Activated CD8-positive, alpha-beta T cell treated with anti-CD3 and anti-CD28 coated beads, Interleukin-2, amount 10 ng/mL, durations not matched to agents 7 days and 5 days (primary cell): ENCODE results near the gene GALNT10. TPM values are rescaled to one million over a fixed set of nuclear protein-coding genes. Genes with fewer than 3 reads are reported as not detected.

ENCODE experiments used
- ATAC-seq: fragments of 150-1000 bp; cut with Tn5 transposase; one replicate; pipeline ENCODE4 v1.10.0; 2021; ENCODE audit warnings: moderate library complexity
- CTCF ChIA-PET: fragments of 350-600 bp; sonication (Branson Sonifier 250); formaldehyde crosslinking; loops from one replicate; lab custom pipeline; 2021; ENCODE audit warnings: antibody characterized with exemption; lab: Charles Lee
- POLR2A ChIA-PET: fragments of 350-600 bp; sonication (Branson Sonifier 250); formaldehyde crosslinking; loops from one replicate; lab custom pipeline; 2021; ENCODE audit warnings: antibody characterized with exemption; lab: Charles Lee
- DNase-seq: peaks from one replicate; pipeline ENCODE4 v3.0.0-alpha.2; 2020
- H3K27ac Mint-ChIP-seq: one replicate; pipeline ENCODE4 v1.8.0; 2021; ENCODE audit warnings: mild to moderate bottlenecking, mixed read lengths
- H3K27me3 Mint-ChIP-seq: one replicate; pipeline ENCODE4 v1.8.0; 2021; ENCODE audit warnings: low read depth, mixed read lengths
- H3K36me3 Mint-ChIP-seq: one replicate; pipeline ENCODE4 v1.8.0; 2021; ENCODE audit warnings: low read depth, mixed read lengths
- H3K4me1 Mint-ChIP-seq: one replicate; pipeline ENCODE4 v1.8.0; 2021; ENCODE audit warnings: low read depth, mixed read lengths
- H3K4me3 Mint-ChIP-seq: one replicate; pipeline ENCODE4 v1.8.0; 2021; ENCODE audit warnings: mild to moderate bottlenecking, mixed read lengths
- H3K9me3 Mint-ChIP-seq: one replicate; pipeline ENCODE4 v1.8.0; 2022; ENCODE audit warnings: mixed read lengths; ENCODE audit not compliant: insufficient read depth
- total RNA-seq, 2 experiments: library from RNA; stranded (reverse); gene quantifications; one replicate each; pipeline ENCODE4 v1.2.3, GENCODE V29; 2021

Gene GALNT10
- total RNA-seq, 2 experiments from 2014 or later: 21.6 to 23.7 TPM

DNA sequence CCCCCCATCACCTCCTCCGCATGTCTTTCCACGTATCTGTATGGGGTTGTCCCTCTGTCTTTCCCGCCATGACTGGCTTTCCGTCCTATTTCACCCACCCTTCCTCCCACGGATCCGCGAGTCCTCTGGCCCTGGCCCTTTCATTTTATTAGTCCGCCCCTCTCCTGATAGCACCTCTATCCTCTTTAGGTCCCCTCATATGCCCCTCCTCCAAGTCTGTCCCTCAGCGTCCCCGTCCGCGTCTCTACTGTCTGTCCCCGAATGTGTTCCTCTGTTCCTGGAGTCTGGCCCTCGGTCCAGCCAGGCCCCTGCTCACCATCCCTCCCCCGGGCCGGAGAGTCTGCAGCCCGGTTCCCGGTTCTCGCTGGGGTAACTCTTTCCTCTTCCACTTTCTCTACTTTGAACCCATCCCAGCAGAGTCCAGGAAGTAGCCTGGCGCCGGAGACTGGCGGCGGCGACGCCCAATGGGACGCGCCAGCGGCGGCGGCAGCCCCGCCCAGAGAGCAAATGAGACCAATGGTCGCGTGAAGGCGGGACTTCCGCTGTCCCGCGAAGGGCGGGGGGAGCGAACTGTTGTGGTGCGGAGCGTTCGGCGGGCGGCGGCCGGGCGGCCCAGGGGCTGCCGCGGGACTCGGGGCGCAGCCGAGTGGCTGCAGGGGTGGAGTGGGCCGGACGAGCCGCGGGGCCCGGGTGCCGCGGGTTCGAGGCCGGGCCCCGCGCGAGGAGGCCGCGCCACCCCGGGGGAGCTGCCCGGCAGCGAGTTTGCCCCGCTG, 255.1 kb downstream of the GALNT10 start, which contains the start of gene SAP30L:
SAP30L (plus strand) TSS at position 576 of the 773 bp plus-strand sequence. CDS start 608 bp downstream, outside the sequence.
- POLR2A ChIA-PET: no interaction called here
- DNase-seq (peak; percentile 94), ATAC-seq (peak; percentile 94)
- no peaks in the 10 kb centered on the region for H3K27me3 Mint-ChIP-seq
- peaks cover 42% of the 10 kb centered on the region for H3K36me3 Mint-ChIP-seq
- CTCF ChIA-PET: no interaction called here
- H3K4me3 Mint-ChIP-seq: peak within 1 kb of the TSS; percentile 98
- peak within 1 kb of the TSS; percentile 93 for H3K27ac Mint-ChIP-seq
- peaks cover 43% of the 10 kb centered on the region for H3K4me1 Mint-ChIP-seq
- no peaks in the 10 kb centered on the region for H3K9me3 Mint-ChIP-seq

DNA sequence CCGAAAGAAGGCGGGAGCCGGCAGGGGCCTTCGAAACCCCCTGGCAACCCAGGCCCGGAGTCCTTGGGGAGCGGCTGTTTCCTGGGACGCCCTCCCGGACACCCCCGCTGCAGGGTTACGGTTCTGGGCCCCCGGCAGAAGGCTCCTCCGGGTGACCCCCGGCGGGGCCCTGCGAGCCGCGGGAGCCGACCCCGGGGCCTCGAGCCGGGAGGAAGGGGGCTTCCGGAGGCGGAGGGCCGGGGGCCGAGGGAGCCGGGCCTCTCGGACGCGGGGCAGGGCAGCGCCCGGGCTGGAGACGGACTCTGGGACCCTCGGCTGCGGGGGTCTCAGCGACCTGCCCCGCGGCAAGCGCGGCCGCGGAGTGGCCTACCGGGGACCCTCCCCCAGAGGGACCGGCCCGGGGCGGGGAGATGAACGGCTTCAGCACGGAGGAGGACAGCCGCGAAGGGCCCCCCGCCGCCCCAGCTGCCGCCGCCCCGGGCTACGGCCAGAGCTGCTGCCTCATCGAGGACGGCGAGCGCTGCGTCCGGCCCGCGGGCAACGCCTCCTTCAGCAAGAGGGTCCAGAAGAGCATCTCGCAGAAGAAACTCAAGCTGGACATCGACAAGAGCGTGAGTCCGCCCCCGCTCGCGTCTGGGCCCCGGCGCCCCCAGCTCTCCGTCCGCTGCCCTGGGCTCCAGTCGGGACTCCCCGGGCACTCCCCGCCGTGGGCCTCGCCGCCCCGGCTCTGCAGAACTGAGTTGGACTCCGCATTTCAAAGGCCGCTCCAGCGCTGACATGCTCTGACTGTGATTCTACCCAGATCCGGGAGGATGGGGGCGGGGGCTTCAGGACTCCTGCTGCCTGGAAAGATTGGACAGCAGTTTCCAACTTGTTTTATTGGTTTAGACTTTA, 255.9 kb downstream of the GALNT10 start:
- ChIA-PET CTCF (no interaction called here), POLR2A (no interaction called here)
- peak overlapping the region; percentile 87 for H3K4me3 Mint-ChIP-seq
- H3K9me3 Mint-ChIP-seq: no peaks in the 10 kb centered on the region
- DNase-seq (peak; percentile 40), ATAC-seq (peak; percentile 18)
- peaks cover 44% of the 10 kb centered on the region for H3K4me1 Mint-ChIP-seq
- H3K27me3 Mint-ChIP-seq: no peaks in the 10 kb centered on the region
- peak overlapping the region; percentile 71 for H3K27ac Mint-ChIP-seq
- peaks cover 42% of the 10 kb centered on the region for H3K36me3 Mint-ChIP-seq

GRCh38 chr5:154447089-154447725, 256.7 kb downstream of the GALNT10 start:
- CTCF ChIA-PET: no interaction called here
- Mint-ChIP-seq H3K27me3 (no peaks in the 10 kb centered on the region), H3K27ac (peak overlapping the region; percentile 77), H3K36me3 (peaks cover 39% of the 10 kb centered on the region), H3K4me1 (peaks cover 42% of the 10 kb centered on the region), H3K4me3 (peak overlapping the region; percentile 87), H3K9me3 (no peaks in the 10 kb centered on the region)
- POLR2A ChIA-PET: interaction anchor here (1.6 kb wide), 1 partner anchor 10 kb away, joined by 6 read pairs; no protein-coding TSS in a partner anchor
- ATAC-seq: no peak
- DNase-seq: no peak

- no peak overlapping the region for H3K27ac Mint-ChIP-seq
- H3K4me1 Mint-ChIP-seq: peaks cover 34% of the 10 kb centered on the region
- ChIA-PET POLR2A (no interaction called here), CTCF (interaction anchor here (0.9 to 3.4 kb wide), 7 partner anchors 13 to 377 kb away, joined by 3 to 19 read pairs (median 4); no protein-coding TSS in a partner anchor)
- ATAC-seq: no peak
- no peaks in the 10 kb centered on the region for H3K9me3 Mint-ChIP-seq
- H3K36me3 Mint-ChIP-seq: peaks cover 51% of the 10 kb centered on the region
- DNase-seq: no peak
- no peak overlapping the region for H3K4me3 Mint-ChIP-seq
- no peaks in the 10 kb centered on the region for H3K27me3 Mint-ChIP-seq
Measured at GRCh38 chr5:154449786-154450185, 259.3 kb downstream of the GALNT10 start.

GRCh38 chr5:154451957-154452356, 261.4 kb downstream of the GALNT10 start:
- Mint-ChIP-seq H3K4me3 (no peak overlapping the region), H3K4me1 (peaks cover 31% of the 10 kb centered on the region), H3K27me3 (no peaks in the 10 kb centered on the region), H3K27ac (no peak overlapping the region), H3K36me3 (peaks cover 58% of the 10 kb centered on the region), H3K9me3 (no peaks in the 10 kb centered on the region)
- DNase-seq (no peak), ATAC-seq (no peak)
- POLR2A ChIA-PET: no interaction called here
- CTCF ChIA-PET: no interaction called here

GRCh38 chr5:154455585-154455984, 265.1 kb downstream of the GALNT10 start:
- no peak overlapping the region for H3K4me3 Mint-ChIP-seq
- H3K27ac Mint-ChIP-seq: no peak overlapping the region
- DNase-seq: no peak
- ChIA-PET POLR2A (no interaction called here), CTCF (no interaction called here)
- H3K9me3 Mint-ChIP-seq: no peaks in the 10 kb centered on the region
- ATAC-seq: no peak
- peaks cover 1% of the 10 kb centered on the region for H3K4me1 Mint-ChIP-seq
- peaks cover 56% of the 10 kb centered on the region for H3K36me3 Mint-ChIP-seq
- H3K27me3 Mint-ChIP-seq: no peaks in the 10 kb centered on the region

DNA sequence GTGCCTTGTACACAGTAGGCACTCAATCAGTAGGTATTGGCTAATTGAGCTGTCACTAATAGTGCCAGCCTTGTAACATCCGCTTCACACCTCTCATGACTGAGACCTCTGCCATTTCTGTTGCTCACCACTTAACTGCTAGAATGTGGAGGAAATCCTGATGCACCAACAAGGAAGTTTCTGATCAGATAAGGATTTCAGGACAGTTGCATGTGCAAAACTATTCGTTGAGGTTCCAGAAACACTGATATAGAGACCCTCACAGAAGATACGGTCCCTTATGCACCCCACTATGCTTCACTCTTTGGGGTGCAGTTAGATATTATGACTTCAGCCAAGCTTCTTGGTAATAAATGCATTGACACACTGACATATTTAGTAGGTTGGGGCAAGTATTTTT, 266.0 kb downstream of the GALNT10 start:
- no peak for DNase-seq
- H3K36me3 Mint-ChIP-seq: peaks cover 46% of the 10 kb centered on the region
- CTCF ChIA-PET: interaction anchor here (1.4 to 2.3 kb wide), 2 partner anchors 10 to 12 kb away, joined by 4 to 12 read pairs; no protein-coding TSS in a partner anchor
- POLR2A ChIA-PET: interaction anchor here (1.4 kb wide), 1 partner anchor 9 kb away, joined by 6 read pairs; no protein-coding TSS in a partner anchor
- H3K27ac Mint-ChIP-seq: no peak overlapping the region
- no peaks in the 10 kb centered on the region for H3K9me3 Mint-ChIP-seq
- no peak for ATAC-seq
- H3K27me3 Mint-ChIP-seq: no peaks in the 10 kb centered on the region
- H3K4me1 Mint-ChIP-seq: no peaks in the 10 kb centered on the region
- no peak overlapping the region for H3K4me3 Mint-ChIP-seq

DNA sequence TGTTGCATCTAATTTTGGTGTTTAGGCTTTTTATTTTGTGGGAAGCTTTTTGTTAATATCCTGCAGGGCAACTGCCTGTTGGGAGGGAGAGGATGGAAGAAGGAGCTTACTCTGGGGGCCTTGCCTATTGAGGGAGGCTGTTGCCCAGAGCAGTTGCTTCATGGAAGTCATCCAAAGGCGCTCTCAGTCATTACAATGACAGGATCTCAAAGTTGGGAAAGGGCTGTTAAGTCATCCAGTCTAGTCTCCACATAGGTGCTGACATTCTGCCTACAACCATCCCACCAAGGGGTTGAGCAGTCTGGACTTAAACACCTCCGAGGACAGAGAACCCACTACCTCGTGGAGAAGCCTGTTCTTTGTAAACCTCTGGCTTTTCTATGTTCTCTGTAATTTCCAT, 268.5 kb downstream of the GALNT10 start:
- H3K36me3 Mint-ChIP-seq: peaks cover 30% of the 10 kb centered on the region
- no peaks in the 10 kb centered on the region for H3K9me3 Mint-ChIP-seq
- ChIA-PET POLR2A (no interaction called here), CTCF (no interaction called here)
- DNase-seq (no peak), ATAC-seq (no peak)
- no peaks in the 10 kb centered on the region for H3K27me3 Mint-ChIP-seq
- H3K4me1 Mint-ChIP-seq: no peaks in the 10 kb centered on the region
- H3K4me3 Mint-ChIP-seq: no peak overlapping the region
- no peak overlapping the region for H3K27ac Mint-ChIP-seq

DNA sequence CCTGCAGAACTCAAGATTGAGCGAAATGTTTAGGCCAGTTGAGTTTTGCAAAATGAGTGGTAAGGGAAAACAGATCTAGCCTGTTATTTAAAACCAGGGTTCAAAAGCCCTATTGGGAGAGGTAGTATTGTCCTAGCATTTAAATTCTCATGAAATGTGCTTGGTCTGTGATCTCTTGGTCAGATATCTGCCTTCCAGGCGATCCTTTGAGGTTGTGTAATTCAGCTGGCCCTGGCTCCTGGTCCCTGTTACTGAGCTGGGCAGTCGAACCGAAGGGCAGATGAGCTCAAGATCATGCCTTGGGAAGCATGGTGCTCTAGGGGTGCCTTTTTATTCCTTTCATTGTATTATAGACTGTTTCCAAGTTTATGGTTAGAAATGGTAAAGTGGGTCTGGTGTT, 269.6 kb downstream of the GALNT10 start:
- Mint-ChIP-seq H3K36me3 (peaks cover 24% of the 10 kb centered on the region), H3K9me3 (no peaks in the 10 kb centered on the region), H3K4me1 (no peaks in the 10 kb centered on the region), H3K27ac (no peak overlapping the region), H3K27me3 (no peaks in the 10 kb centered on the region), H3K4me3 (no peak overlapping the region)
- no peak for ATAC-seq
- DNase-seq: no peak
- ChIA-PET POLR2A (no interaction called here), CTCF (interaction anchor here (1.2 kb wide), 1 partner anchor 388 kb away, joined by 3 read pairs; no protein-coding TSS in a partner anchor)

DNA sequence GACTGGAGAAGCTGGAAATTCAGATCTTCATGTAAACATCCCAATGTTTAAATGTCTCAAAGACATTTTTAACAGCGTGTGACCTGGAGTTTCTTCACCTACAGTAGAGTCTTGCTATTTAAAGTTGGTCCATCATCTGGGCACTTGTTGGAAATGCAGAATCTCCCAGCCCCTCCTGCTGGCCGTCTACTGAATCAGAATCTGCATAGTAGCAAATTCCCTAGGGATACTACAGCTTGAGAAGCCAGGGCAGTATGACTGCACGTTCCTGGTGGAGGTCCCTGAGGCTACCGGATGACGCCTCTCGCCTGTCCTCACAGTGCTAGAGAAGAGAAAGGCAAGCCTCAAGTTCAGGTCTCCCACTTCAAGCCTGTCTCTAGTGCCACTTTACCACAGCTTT, 271.0 kb downstream of the GALNT10 start:
- ChIA-PET CTCF (interaction anchor here (1.4 to 2.1 kb wide), 2 partner anchors 39 to 389 kb away, joined by 4 to 5 read pairs; no protein-coding TSS in a partner anchor), POLR2A (interaction anchor here (0.8 kb wide), 1 partner anchor 429 kb away, joined by 3 read pairs; no protein-coding TSS in a partner anchor)

GRCh38 chr5:154464438-154464837, 273.9 kb downstream of the GALNT10 start:
- Mint-ChIP-seq H3K27ac (no peak overlapping the region), H3K9me3 (no peaks in the 10 kb centered on the region), H3K4me3 (no peak overlapping the region), H3K4me1 (no peaks in the 10 kb centered on the region), H3K27me3 (peaks cover 10% of the 10 kb centered on the region), H3K36me3 (no peaks in the 10 kb centered on the region)
- DNase-seq (no peak), ATAC-seq (no peak)
- POLR2A ChIA-PET: no interaction called here
- CTCF ChIA-PET: interaction anchor here (1.8 kb wide), 1 partner anchor 175 kb away, joined by 4 read pairs; no protein-coding TSS in a partner anchor

More for the DNA sequence above, 271.0 kb downstream of the GALNT10 start:
- Mint-ChIP-seq H3K4me1 (no peaks in the 10 kb centered on the region), H3K9me3 (no peaks in the 10 kb centered on the region), H3K27me3 (peaks cover 5% of the 10 kb centered on the region), H3K36me3 (peaks cover 13% of the 10 kb centered on the region), H3K27ac (no peak overlapping the region), H3K4me3 (no peak overlapping the region)
- ATAC-seq (no peak), DNase-seq (no peak)
